ENCODE results near the gene INAVA. TPM values are rescaled to one million over a fixed set of nuclear protein-coding genes. Genes with fewer than 3 reads are reported as not detected.

Gene INAVA
- total RNA-seq, 2 experiments from 2014 or later: 0.42 to 0.57 TPM

DNA sequence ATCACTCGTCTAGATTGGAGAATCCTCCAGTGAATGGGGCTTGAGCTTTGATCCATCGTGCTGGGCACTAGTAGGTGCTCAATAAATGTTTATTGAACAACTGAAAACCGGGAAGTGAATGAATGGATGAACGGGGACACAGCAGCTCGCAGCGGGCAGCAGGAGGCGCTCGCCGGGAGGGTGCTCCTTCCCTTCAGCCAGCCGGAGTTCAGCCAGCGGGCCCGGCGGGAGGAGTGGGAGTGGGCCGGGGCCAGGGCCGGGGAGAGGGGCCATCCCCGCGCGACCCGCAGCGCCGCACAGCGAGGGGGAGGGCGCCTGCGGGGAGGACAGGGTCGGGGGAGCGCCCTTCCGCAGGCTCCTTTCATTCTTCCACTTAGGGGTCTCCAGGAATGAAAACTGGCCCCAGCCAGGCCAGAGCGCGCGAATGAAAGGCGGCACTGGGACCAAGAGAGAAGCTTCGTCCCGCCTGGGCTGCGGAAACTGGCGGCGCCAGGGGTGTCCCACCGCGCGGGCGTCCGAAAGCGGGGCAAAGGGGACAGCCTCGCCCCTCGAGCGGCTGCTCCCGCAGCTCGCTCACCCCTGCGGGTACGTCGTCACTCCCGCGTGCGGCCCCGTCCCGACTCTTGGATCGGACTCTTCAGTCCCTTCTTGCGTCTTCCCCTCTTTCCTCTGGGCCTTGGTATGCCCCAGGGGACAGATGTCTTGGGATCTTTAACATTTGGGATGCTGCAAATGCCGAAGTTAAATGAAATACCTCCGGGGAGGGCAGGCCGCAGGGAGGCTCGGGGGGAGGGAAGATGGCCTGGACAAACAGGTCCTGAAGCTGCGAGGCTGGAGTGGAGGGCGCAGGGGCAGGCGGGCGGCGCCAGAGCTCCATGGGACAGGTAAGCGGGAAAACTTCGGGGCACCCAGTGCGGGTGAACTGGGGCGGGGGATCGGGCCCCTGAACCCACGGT, 3.6 kb upstream of the INAVA start:
- POLR2A ChIA-PET: no interaction called here

GRCh38 chr1:200891774-200892157, 2.9 kb upstream of the INAVA start:
- ATAC-seq (no peak), DNase-seq (no peak)
- Mint-ChIP-seq H3K4me1 (ENCODE audit: low read depth) (peaks cover 56% of the 10 kb centered on the region), H3K9me3 (ENCODE audit: insufficient read depth) (no peaks in the 10 kb centered on the region), H3K27ac (no peak overlapping the region), H3K36me3 (ENCODE audit: low read depth) (peaks cover 2% of the 10 kb centered on the region), H3K4me3 (peak overlapping the region; percentile 63), H3K27me3 (ENCODE audit: low read depth) (peaks cover 38% of the 10 kb centered on the region)
- ChIA-PET POLR2A (no interaction called here), CTCF (interaction anchor here (1.6 to 2.2 kb wide), 2 partner anchors 14 to 80 kb away, joined by 3 to 6 read pairs; no protein-coding TSS in a partner anchor)

More for the DNA sequence above, 3.6 kb upstream of the INAVA start:
- Mint-ChIP-seq H3K27me3 (ENCODE audit: low read depth) (peaks cover 38% of the 10 kb centered on the region), H3K4me3 (peak overlapping the region; percentile 64), H3K9me3 (ENCODE audit: insufficient read depth) (no peaks in the 10 kb centered on the region), H3K36me3 (ENCODE audit: low read depth) (peaks cover 2% of the 10 kb centered on the region), H3K27ac (no peak overlapping the region), H3K4me1 (ENCODE audit: low read depth) (peaks cover 62% of the 10 kb centered on the region)
- peak; percentile 8 for ATAC-seq
- CTCF ChIA-PET: interaction anchor here (0.5 to 2.2 kb wide), 5 partner anchors 13 to 81 kb away, joined by 3 to 6 read pairs (median 3); no protein-coding TSS in a partner anchor
- DNase-seq: no peak

- CTCF ChIA-PET: interaction anchor here (0.6 to 2.2 kb wide), 2 partner anchors 80 to 270 kb away, joined by 3 to 6 read pairs; no protein-coding TSS in a partner anchor
- no peak for DNase-seq
- peaks cover 2% of the 10 kb centered on the region for H3K36me3 Mint-ChIP-seq (ENCODE audit: low read depth)
- no peak for ATAC-seq
- H3K9me3 Mint-ChIP-seq (ENCODE audit: insufficient read depth): no peaks in the 10 kb centered on the region
- H3K27me3 Mint-ChIP-seq (ENCODE audit: low read depth): peaks cover 40% of the 10 kb centered on the region
- POLR2A ChIA-PET: no interaction called here
- H3K27ac Mint-ChIP-seq: no peak overlapping the region
- H3K4me3 Mint-ChIP-seq: no peak overlapping the region
- H3K4me1 Mint-ChIP-seq (ENCODE audit: low read depth): peaks cover 50% of the 10 kb centered on the region
Observed at GRCh38 chr1:200892546-200892945, 2.2 kb upstream of the INAVA start.

- Mint-ChIP-seq H3K4me1 (ENCODE audit: low read depth) (peaks cover 46% of the 10 kb centered on the region), H3K36me3 (ENCODE audit: low read depth) (peaks cover 2% of the 10 kb centered on the region), H3K27me3 (ENCODE audit: low read depth) (peaks cover 43% of the 10 kb centered on the region), H3K27ac (no peak overlapping the region), H3K9me3 (ENCODE audit: insufficient read depth) (no peaks in the 10 kb centered on the region), H3K4me3 (no peak overlapping the region)
- CTCF ChIA-PET: interaction anchor here (0.6 kb wide), 1 partner anchor 271 kb away, joined by 3 read pairs; no protein-coding TSS in a partner anchor
- no peak for DNase-seq
- ATAC-seq: no peak
- POLR2A ChIA-PET: no interaction called here
Observed at GRCh38 chr1:200892958-200893357, 1.7 kb upstream of the INAVA start.

- Mint-ChIP-seq H3K9me3 (ENCODE audit: insufficient read depth) (no peaks in the 10 kb centered on the region), H3K27ac (no peak overlapping the region), H3K27me3 (ENCODE audit: low read depth) (peaks cover 46% of the 10 kb centered on the region), H3K36me3 (ENCODE audit: low read depth) (peaks cover 2% of the 10 kb centered on the region), H3K4me3 (no peak overlapping the region), H3K4me1 (ENCODE audit: low read depth) (peaks cover 41% of the 10 kb centered on the region)
- no peak for DNase-seq
- POLR2A ChIA-PET: no interaction called here
- ATAC-seq: no peak
- CTCF ChIA-PET: no interaction called here
Observed at GRCh38 chr1:200893411-200893901, 1.2 kb upstream of the INAVA start.

DNA sequence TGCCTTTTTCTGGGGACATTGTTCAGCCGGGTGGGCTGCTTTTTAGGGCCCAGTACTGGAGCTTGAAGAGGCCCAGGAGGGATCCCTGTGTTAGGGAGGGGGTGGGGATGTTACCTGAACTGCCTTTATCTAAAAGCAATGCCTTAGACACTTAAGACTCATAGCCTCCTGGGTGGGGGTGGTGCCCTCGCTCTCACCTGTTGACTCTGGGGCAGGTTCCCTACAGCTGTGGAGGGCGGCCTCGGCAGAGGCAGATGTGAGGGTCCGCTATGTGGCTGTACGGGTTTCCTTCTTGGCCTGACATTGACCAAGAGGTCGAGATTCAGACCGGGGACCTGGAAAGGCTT, 716 bp downstream of the INAVA start:
- Mint-ChIP-seq H3K36me3 (ENCODE audit: low read depth) (peaks cover 2% of the 10 kb centered on the region), H3K4me1 (ENCODE audit: low read depth) (peaks cover 21% of the 10 kb centered on the region), H3K9me3 (ENCODE audit: insufficient read depth) (no peaks in the 10 kb centered on the region), H3K4me3 (no peak overlapping the region), H3K27me3 (ENCODE audit: low read depth) (peaks cover 50% of the 10 kb centered on the region), H3K27ac (no peak overlapping the region)
- ATAC-seq (no peak), DNase-seq (no peak)
- CTCF ChIA-PET: interaction anchor here (0.7 kb wide), 1 partner anchor 125 kb away, joined by 3 read pairs; no protein-coding TSS in a partner anchor
- POLR2A ChIA-PET: no interaction called here

DNA sequence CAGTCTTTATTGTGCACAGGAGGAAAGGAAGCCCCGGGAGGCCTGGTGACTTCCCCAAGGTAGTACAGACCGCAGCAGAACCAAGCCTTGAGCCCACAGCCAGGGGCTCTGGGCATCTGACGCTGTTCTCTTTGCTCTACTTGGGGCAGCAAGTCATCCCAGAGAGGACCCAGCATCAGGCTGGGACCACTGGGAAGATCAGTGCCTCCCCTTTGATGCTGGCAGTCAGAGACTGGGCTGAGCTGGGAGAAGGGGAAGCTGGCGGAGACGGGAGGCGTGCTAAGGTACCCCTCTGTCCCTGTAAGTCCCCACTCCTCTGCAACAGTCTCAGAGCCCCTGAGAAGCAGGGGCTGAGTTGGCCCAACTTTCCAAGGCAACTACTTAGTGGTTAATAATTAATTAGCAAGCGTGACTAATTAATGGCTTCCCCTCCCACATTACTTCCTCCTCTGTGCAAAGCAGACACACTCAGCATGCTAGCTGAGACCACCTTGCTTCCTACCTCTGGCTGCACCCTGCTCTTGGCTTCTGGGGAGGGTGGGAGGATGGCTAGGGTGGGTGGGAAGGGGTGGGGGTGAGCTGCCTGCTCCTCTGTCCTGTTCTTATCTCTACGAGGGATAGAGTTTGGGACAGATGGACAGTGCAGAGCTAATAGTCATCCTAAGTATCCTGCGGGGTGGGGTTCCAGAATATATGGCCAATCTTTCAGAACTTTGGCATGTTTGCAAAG, 1.3 kb downstream of the INAVA start:
- ATAC-seq (no peak), DNase-seq (no peak)
- Mint-ChIP-seq H3K9me3 (ENCODE audit: insufficient read depth) (no peaks in the 10 kb centered on the region), H3K27ac (no peak overlapping the region), H3K4me1 (ENCODE audit: low read depth) (peaks cover 17% of the 10 kb centered on the region), H3K27me3 (ENCODE audit: low read depth) (peaks cover 46% of the 10 kb centered on the region), H3K4me3 (no peak overlapping the region), H3K36me3 (ENCODE audit: low read depth) (no peaks in the 10 kb centered on the region)
- CTCF ChIA-PET: interaction anchor here (0.7 kb wide), 1 partner anchor 124 kb away, joined by 3 read pairs; no protein-coding TSS in a partner anchor
- POLR2A ChIA-PET: interaction anchor here (0.6 kb wide), 1 partner anchor 131 kb away, joined by 3 read pairs; no protein-coding TSS in a partner anchor

DNA sequence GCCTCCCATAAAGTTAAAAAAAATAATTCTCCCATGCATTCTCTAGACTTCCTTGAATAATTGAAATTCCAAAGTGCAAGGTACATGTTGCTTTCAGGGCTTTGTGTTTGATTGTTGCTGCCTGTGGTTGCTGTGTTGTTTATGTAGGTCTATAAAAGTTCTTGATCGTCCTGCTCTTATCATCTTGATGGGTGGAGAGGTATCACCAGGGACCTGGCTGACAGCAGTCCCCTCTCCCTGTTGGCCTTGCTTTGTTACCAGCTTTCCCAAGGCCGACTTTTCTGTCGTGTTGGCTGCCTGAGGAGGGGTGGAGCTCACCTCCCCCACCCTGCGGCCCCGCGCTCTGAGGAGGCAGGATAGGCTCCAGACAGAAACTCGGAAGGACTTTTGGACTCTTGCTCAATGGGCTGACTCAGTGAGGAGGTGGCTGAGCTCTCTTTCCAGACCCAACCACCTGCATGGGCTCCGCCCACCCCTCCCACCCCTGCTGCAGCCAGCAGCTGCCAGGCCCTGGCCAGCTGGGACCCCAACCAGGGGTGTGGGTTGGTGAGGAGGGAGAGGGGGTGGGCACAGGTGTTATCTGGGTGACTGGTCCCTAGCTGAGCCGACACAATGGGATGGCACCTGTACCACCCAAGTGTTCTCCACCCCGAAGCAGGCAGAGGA, 2.0 kb downstream of the INAVA start:
- Mint-ChIP-seq H3K9me3 (ENCODE audit: insufficient read depth) (no peaks in the 10 kb centered on the region), H3K36me3 (ENCODE audit: low read depth) (no peaks in the 10 kb centered on the region), H3K4me1 (ENCODE audit: low read depth) (peaks cover 13% of the 10 kb centered on the region), H3K27me3 (ENCODE audit: low read depth) (peaks cover 47% of the 10 kb centered on the region), H3K27ac (no peak overlapping the region), H3K4me3 (no peak overlapping the region)
- POLR2A ChIA-PET: interaction anchor here (0.6 to 1.6 kb wide), 2 partner anchors 9 to 131 kb away, joined by 3 to 5 read pairs; no protein-coding TSS in a partner anchor
- DNase-seq: no peak
- CTCF ChIA-PET: no interaction called here
- no peak for ATAC-seq

- ATAC-seq (no peak), DNase-seq (no peak)
- Mint-ChIP-seq H3K4me3 (no peak overlapping the region), H3K9me3 (ENCODE audit: insufficient read depth) (no peaks in the 10 kb centered on the region), H3K27ac (no peak overlapping the region), H3K36me3 (ENCODE audit: low read depth) (no peaks in the 10 kb centered on the region), H3K4me1 (ENCODE audit: low read depth) (peaks cover 7% of the 10 kb centered on the region), H3K27me3 (ENCODE audit: low read depth) (peaks cover 43% of the 10 kb centered on the region)
- CTCF ChIA-PET: no interaction called here
- POLR2A ChIA-PET: interaction anchor here (1.6 kb wide), 1 partner anchor 9 kb away, joined by 5 read pairs; no protein-coding TSS in a partner anchor
Observed at GRCh38 chr1:200897259-200897658, 2.6 kb downstream of the INAVA start.

GRCh38 chr1:200899015-200899386, 4.3 kb downstream of the INAVA start:
- Mint-ChIP-seq H3K9me3 (ENCODE audit: insufficient read depth) (no peaks in the 10 kb centered on the region), H3K4me3 (no peak overlapping the region), H3K27me3 (ENCODE audit: low read depth) (peaks cover 30% of the 10 kb centered on the region), H3K27ac (no peak overlapping the region), H3K36me3 (ENCODE audit: low read depth) (no peaks in the 10 kb centered on the region), H3K4me1 (ENCODE audit: low read depth) (no peaks in the 10 kb centered on the region)
- CTCF ChIA-PET: no interaction called here
- ATAC-seq (no peak), DNase-seq (no peak)
- POLR2A ChIA-PET: no interaction called here

- H3K36me3 Mint-ChIP-seq (ENCODE audit: low read depth): no peaks in the 10 kb centered on the region
- H3K27ac Mint-ChIP-seq: no peak overlapping the region
- ATAC-seq (no peak), DNase-seq (no peak)
- H3K4me1 Mint-ChIP-seq (ENCODE audit: low read depth): no peaks in the 10 kb centered on the region
- no peak overlapping the region for H3K4me3 Mint-ChIP-seq
- H3K27me3 Mint-ChIP-seq (ENCODE audit: low read depth): peaks cover 25% of the 10 kb centered on the region
- CTCF ChIA-PET: interaction anchor here (1.4 kb wide), 1 partner anchor 10 kb away, joined by 3 read pairs; no protein-coding TSS in a partner anchor
- no peaks in the 10 kb centered on the region for H3K9me3 Mint-ChIP-seq (ENCODE audit: insufficient read depth)
- POLR2A ChIA-PET: no interaction called here
Observed at GRCh38 chr1:200899451-200899915, 4.8 kb downstream of the INAVA start.

Measured in activated CD8-positive, alpha-beta T cell treated with anti-CD3 and anti-CD28 coated beads, Interleukin-2, amount 10 ng/mL, durations not matched to agents 7 days and 5 days (primary cell).